H4 (cell line): ENCODE data around the gene GNB1. TPM values are rescaled to one million over a fixed set of nuclear protein-coding genes. Genes with fewer than 3 reads are reported as not detected.
A peak's percentile ranks its signal among the peaks of the same experiment; 100 is the strongest.

Experiments
- DNase-seq: peaks from one replicate; pipeline ENCODE4 v3.0.0-alpha.2; 2015; ENCODE audit warnings: low spot score
- total RNA-seq: library from RNA; depleted of rRNA; stranded (reverse); fragments of >200 nt; shearing (Covaris generic); gene quantifications from 2 replicates; pipeline ENCODE4 v1.2.3, GENCODE V29; 2014

GNB1 gene
- total RNA-seq, 1 experiment from 2014 or later, result 75.8 TPM

GRCh38 chr1:1827089-1827848 is 63.6 kb downstream of the GNB1 start:
- DNase-seq, result no peak

- DNase-seq, result no peak
Measured at GRCh38 chr1:1826356-1827088, 64.4 kb downstream of the GNB1 start.

- no peak for DNase-seq
Measured at GRCh38 chr1:1825217-1825616, 65.7 kb downstream of the GNB1 start.

- no peak for DNase-seq
Measured at GRCh38 chr1:1819762-1820161, 71.1 kb downstream of the GNB1 start.

- DNase-seq, result no peak
Measured at GRCh38 chr1:1817221-1817620, 73.7 kb downstream of the GNB1 start.

GRCh38 chr1:1815606-1816281 is 75.1 kb downstream of the GNB1 start:
- DNase-seq, result no peak

GRCh38 chr1:1809489-1809888 is 81.4 kb downstream of the GNB1 start:
- DNase-seq, result no peak

- DNase-seq, result no peak
Measured at GRCh38 chr1:1808206-1808605, 82.7 kb downstream of the GNB1 start.

- no peak for DNase-seq
Measured at GRCh38 chr1:1806890-1807289, 84.0 kb downstream of the GNB1 start.

- no peak for DNase-seq
Measured at GRCh38 chr1:1804301-1804700, 86.6 kb downstream of the GNB1 start.

- DNase-seq, result no peak
Measured at GRCh38 chr1:1802871-1803270, 88.0 kb downstream of the GNB1 start.

- no peak for DNase-seq
Measured at GRCh38 chr1:1799716-1800115, 91.2 kb downstream of the GNB1 start.

GRCh38 chr1:1797731-1798341 is 93.1 kb downstream of the GNB1 start:
- no peak for DNase-seq

GRCh38 chr1:1796466-1796865 is 94.4 kb downstream of the GNB1 start:
- no peak for DNase-seq

- DNase-seq, result no peak
Measured at GRCh38 chr1:1794999-1795398, 95.9 kb downstream of the GNB1 start.

GRCh38 chr1:1793481-1794244 is 97.2 kb downstream of the GNB1 start:
- DNase-seq, result no peak

GRCh38 chr1:1788646-1789431 is 102.0 kb downstream of the GNB1 start:
- peak; percentile 44 for DNase-seq

- DNase-seq, result no peak
Measured at GRCh38 chr1:1788136-1788535, 102.8 kb downstream of the GNB1 start.

- no peak for DNase-seq
Measured at GRCh38 chr1:1786836-1787605, 103.9 kb downstream of the GNB1 start.

- no peak for DNase-seq
Measured at GRCh38 chr1:1785666-1786065, 105.2 kb downstream of the GNB1 start.
